IMR-90 (cell line): ENCODE measurements around the gene PGPEP1. TPM values are rescaled to one million over a fixed set of nuclear protein-coding genes. Genes with fewer than 3 reads are reported as not detected.
A peak's percentile ranks its signal among the peaks of the same experiment; 100 is the strongest.
"Not testable (repeated sequence)": the region's sequence is repeated elsewhere in the genome, so short reads cannot be mapped to it uniquely, and the experiment has no call there.

ENCODE experiments used
- ATAC-seq: fragments of 200-7000 bp; cut with Tn5 transposase; 2 replicates; pipeline ENCODE4 v1.9.1; 2020; ENCODE audit warnings: low read depth, mild to moderate bottlenecking, moderate library complexity
- BruUV-seq: library from RNA; stranded (reverse); fragments of 400-500 nt; replicated peaks from 2 replicates; lab custom pipeline; 2021; lab: Mats Ljungman, UMichigan
- CTCF ChIA-PET: fragments of 300-600 bp; formaldehyde crosslinking; extraction: SDS; loops from one replicate; lab custom pipeline; 2021; ENCODE audit warnings: antibody characterized with exemption; lab: Yijun Ruan, JAX
- POLR2A ChIA-PET: fragments of 300-600 bp; sonication (Branson Sonifier 250); formaldehyde crosslinking; loops from one replicate; lab custom pipeline; 2022; ENCODE audit warnings: antibody characterized with exemption; ENCODE audit not compliant: unreplicated experiment; lab: Charles Lee
- DNase-seq: peaks from one replicate; pipeline ENCODE4 v3.0.0; 2013
- H2AFZ ChIP-seq: replicated peaks from 2 replicates; pipeline ENCODE3; 2013; ENCODE audit warnings: low read length, mild to moderate bottlenecking; ENCODE audit not compliant: poor library complexity
- H2AK5ac ChIP-seq: 2 replicates; pipeline ENCODE4 v1.6.1; 2013; ENCODE audit warnings: low read depth, low read length, inconsistent platforms
- H2AK9ac ChIP-seq: replicated peaks from 2 replicates; pipeline ENCODE3; 2013; ENCODE audit warnings: mild to moderate bottlenecking, low read depth, low read length, moderate library complexity; ENCODE audit not compliant: poor library complexity
- H2BK120ac ChIP-seq: 2 replicates; pipeline ENCODE4 v1.6.1; 2013; ENCODE audit warnings: low read depth, low read length, inconsistent platforms
- H2BK15ac ChIP-seq: 3 replicates; pipeline ENCODE4 v1.6.1; 2013; ENCODE audit warnings: low read depth, low read length, inconsistent platforms
- H2BK20ac ChIP-seq: 2 replicates; pipeline ENCODE4 v1.6.1; 2013; ENCODE audit warnings: low read depth, mild to moderate bottlenecking, inconsistent platforms, low read length, moderate library complexity
- H2BK5ac ChIP-seq: 2 replicates; pipeline ENCODE4 v1.6.1; 2013; ENCODE audit warnings: mild to moderate bottlenecking, low read depth, low read length, inconsistent platforms; ENCODE audit not compliant: poor library complexity, severe bottlenecking
- H3K14ac ChIP-seq: replicated peaks from 2 replicates; pipeline ENCODE4 v1.6.1; 2013; ENCODE audit warnings: low read depth, low read length, inconsistent platforms
- H3K18ac ChIP-seq: 2 replicates; pipeline ENCODE4 v1.6.1; 2013; ENCODE audit warnings: low read depth, low read length, control low read depth
- H3K23ac ChIP-seq: 2 replicates; pipeline ENCODE4 v1.6.1; 2013; ENCODE audit warnings: low read depth, low read length, inconsistent platforms
- H3K27ac ChIP-seq: 2 replicates; pipeline ENCODE4 v1.5.1; 2013; ENCODE audit warnings: mild to moderate bottlenecking, control low read depth, low read length; ENCODE audit not compliant: insufficient read depth
- H3K27me3 ChIP-seq: 2 replicates; pipeline ENCODE4 v1.6.1; 2013; ENCODE audit warnings: low read length; ENCODE audit not compliant: control insufficient read depth, insufficient read depth
- H3K36me3 ChIP-seq: 2 replicates; pipeline ENCODE4 v1.6.1; 2013; ENCODE audit warnings: low read length, mixed read lengths; ENCODE audit not compliant: control insufficient read depth, insufficient read depth
- H3K4ac ChIP-seq: 2 replicates; pipeline ENCODE4 v1.6.1; 2013; ENCODE audit warnings: low read depth, low read length, inconsistent platforms
- H3K4me1 ChIP-seq: 2 replicates; pipeline ENCODE4 v1.6.1; 2013; ENCODE audit warnings: low read length, mixed read lengths; ENCODE audit not compliant: control insufficient read depth, insufficient read depth
- H3K4me2 ChIP-seq: 2 replicates; pipeline ENCODE4 v1.6.1; 2013; ENCODE audit warnings: low read depth, mild to moderate bottlenecking, control low read depth, low read length, moderate library complexity
- H3K4me3 ChIP-seq: 2 replicates; pipeline ENCODE4 v1.5.1; 2013; ENCODE audit warnings: low read depth, mild to moderate bottlenecking, control low read depth, low read length, moderate library complexity; ENCODE audit not compliant: insufficient read depth
- H3K56ac ChIP-seq: 2 replicates; pipeline ENCODE4 v1.6.1; 2013; ENCODE audit warnings: low read length, inconsistent platforms; ENCODE audit not compliant: insufficient read depth; ENCODE audit errors: extremely low read depth
- H3K79me1 ChIP-seq, 2 experiments: 2 replicates each; pipeline ENCODE4 v1.6.1; 2013; ENCODE audit warnings: low read length in 2 of 2, inconsistent platforms in 1 of 2, low read depth in 1 of 2
- H3K9ac ChIP-seq: 2 replicates; pipeline ENCODE4 v1.6.1; 2013; ENCODE audit warnings: low read depth, low read length, control low read depth
- H3K9me1 ChIP-seq: 2 replicates; pipeline ENCODE4 v1.6.1; 2013; ENCODE audit warnings: low read length, inconsistent platforms; ENCODE audit not compliant: insufficient read depth
- H3K9me3 ChIP-seq: 2 replicates; pipeline ENCODE4 v1.6.1; 2013; ENCODE audit warnings: low read length; ENCODE audit not compliant: control insufficient read depth, insufficient read depth
- H4K20me1 ChIP-seq: 2 replicates; pipeline ENCODE4 v1.6.1; 2013; ENCODE audit warnings: low read length, inconsistent platforms; ENCODE audit not compliant: insufficient read depth
- H4K5ac ChIP-seq: 2 replicates; pipeline ENCODE4 v1.6.1; 2013; ENCODE audit warnings: mild to moderate bottlenecking, low read depth, low read length, control low read depth
- H4K8ac ChIP-seq, 2 experiments: 2 replicates each; pipeline ENCODE4 v1.6.1; 2013; ENCODE audit warnings: low read depth in 2 of 2, low read length in 2 of 2, control low read depth in 1 of 2, inconsistent platforms in 1 of 2
- H4K91ac ChIP-seq: 2 replicates; pipeline ENCODE4 v1.6.1; 2013; ENCODE audit warnings: low read depth, low read length, inconsistent platforms; ENCODE audit not compliant: insufficient read depth
- WGBS, 2 experiments: methylation state at CpG; one replicate each; pipeline versions ENCODE4 v1.1.5 to v1.1.7; 2013; ENCODE audit warnings: missing lambda C conversion rate in 2 of 2; ENCODE audit not compliant: insufficient read length in 1 of 2; ENCODE audit errors: extremely low coverage in 2 of 2; 5-methylcytosine and 5-hydroxymethylcytosine counted together
- dilution Hi-C: fragments of 300-500 bp; cut with HindIII; formaldehyde crosslinking; loops from one replicate; pipeline ENCODE4 v1.14.3; 2018; ENCODE audit warnings: low sequenced_read_pairs; ENCODE audit not compliant: unreplicated experiment
- in situ Hi-C: fragments of 300-500 bp; cut with MboI; formaldehyde crosslinking; loops from 3 replicates; pipeline ENCODE4 v1.14.3; 2019; ENCODE audit warnings: low sequenced_read_pairs, inconsistent platforms, mixed read lengths
- intact Hi-C: fragments of 100-400 bp; cut with micrococcal nuclease; formaldehyde crosslinking; loops from 2 replicates; pipeline ENCODE4 v1.10.0; 2022
- polyA plus RNA-seq, 3 experiments: library from polyadenylated mRNA; depleted of rRNA; stranded (reverse); fragments of >200 nt; gene quantifications; 2 replicates each; pipeline ENCODE4 v1.2.3, GENCODE V29; 2012; ENCODE audit warnings: low replicate concordance in 1 of 3
- total RNA-seq: library from RNA; depleted of rRNA; stranded (reverse); fragments of >200 nt; gene quantifications from 2 replicates; pipeline ENCODE4 v1.2.3, GENCODE V29; 2012
- TF ChIP-seq, protein P1 (sequence below): fragments of 150-350 bp; IDR thresholded peaks from 2 replicates; pipeline ENCODE4 v1.6.1; 2016; ENCODE audit warnings: low read depth, mild to moderate bottlenecking, low read length, moderate library complexity, borderline replicate concordance

Gene PGPEP1
- total and polyA plus RNA-seq, 2 of the 4 experiments (the other 2 are of a cell fraction) = 11.8 to 14.3 TPM

DNA sequence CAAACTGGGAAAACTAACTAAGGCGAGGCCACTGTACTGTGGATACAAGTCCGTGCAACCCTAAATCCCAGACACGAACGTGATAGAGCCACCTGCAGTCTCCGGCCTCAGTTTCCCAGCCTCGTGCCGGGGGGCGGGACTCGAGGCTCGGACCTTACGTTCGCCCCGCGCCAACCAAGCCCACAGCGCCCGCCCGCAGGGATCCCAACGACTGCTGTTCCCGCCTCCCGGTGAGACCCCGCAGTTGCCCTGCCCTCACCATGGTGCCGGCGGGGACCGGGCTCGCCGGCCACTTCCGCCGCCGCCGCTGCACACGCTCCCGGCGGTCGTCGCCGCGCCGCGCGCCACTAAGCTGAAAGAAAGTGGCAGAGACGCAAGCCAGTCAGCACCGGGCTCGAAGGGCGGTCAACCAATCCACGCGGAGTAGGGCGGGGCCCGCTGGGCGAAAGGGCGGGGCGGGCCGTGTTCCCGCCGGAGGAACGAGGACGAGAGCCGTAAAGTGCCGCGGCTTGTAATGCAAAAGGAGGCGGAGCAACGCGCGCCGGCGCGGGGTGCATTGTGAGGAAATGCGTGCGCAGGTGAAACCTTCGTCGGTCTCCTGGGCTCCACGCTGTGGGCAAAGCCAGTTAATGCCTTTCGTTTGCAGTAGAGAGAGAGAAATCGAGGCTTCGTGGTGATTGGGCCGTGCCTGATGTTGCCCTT is 17.5 kb upstream of the PGPEP1 start, which contains the start of gene LSM4 (continued):
- TF ChIP-seq, protein P1, sequence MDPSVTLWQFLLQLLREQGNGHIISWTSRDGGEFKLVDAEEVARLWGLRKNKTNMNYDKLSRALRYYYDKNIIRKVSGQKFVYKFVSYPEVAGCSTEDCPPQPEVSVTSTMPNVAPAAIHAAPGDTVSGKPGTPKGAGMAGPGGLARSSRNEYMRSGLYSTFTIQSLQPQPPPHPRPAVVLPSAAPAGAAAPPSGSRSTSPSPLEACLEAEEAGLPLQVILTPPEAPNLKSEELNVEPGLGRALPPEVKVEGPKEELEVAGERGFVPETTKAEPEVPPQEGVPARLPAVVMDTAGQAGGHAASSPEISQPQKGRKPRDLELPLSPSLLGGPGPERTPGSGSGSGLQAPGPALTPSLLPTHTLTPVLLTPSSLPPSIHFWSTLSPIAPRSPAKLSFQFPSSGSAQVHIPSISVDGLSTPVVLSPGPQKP = no peak

DNA sequence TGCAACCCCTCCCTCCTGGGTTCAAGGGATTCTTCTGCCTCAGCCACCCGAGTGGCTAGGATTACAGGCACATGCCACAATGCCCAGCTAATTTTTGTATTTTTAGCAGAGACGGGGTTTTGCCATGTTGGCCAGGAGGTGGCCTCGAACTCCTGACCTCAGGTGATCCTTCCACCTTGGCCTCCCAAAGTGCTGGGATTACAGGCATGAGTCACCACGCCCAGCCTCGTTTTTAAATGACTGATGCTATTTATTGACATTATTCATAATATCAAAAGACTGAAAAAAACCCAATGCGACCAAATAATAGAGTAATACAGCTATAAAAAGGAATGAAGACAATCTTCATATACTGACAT is 16.0 kb upstream of the PGPEP1 start:
- H4K91ac ChIP-seq, dilution Hi-C loops, H3K4me1 ChIP-seq, H3K4me2 ChIP-seq, H4K5ac ChIP-seq, H3K36me3 ChIP-seq, POLR2A ChIA-PET, H2AK9ac ChIP-seq, H2AK5ac ChIP-seq, H3K56ac ChIP-seq, H3K4ac ChIP-seq, BruUV-seq, H2BK20ac ChIP-seq, H3K9me3 ChIP-seq, H3K18ac ChIP-seq, H3K23ac ChIP-seq, H3K14ac ChIP-seq, H4K20me1 ChIP-seq, H2BK15ac ChIP-seq, H3K27me3 ChIP-seq, H3K4me3 ChIP-seq, ATAC-seq, H3K9ac ChIP-seq, H2AFZ ChIP-seq, H3K27ac ChIP-seq, H2BK5ac ChIP-seq, H2BK120ac ChIP-seq, DNase-seq: not testable (repeated sequence)
- intact Hi-C loops (loop anchor here (5.0 kb wide), 1 partner anchor 122 kb away; the partner anchor contains the start of gene RAB3A), in situ Hi-C loops (loop anchor here (5.0 to 10.0 kb wide), 2 partner anchors 47 to 130 kb away; partner anchors contain the start of gene MPV17L2)
- H3K79me1 ChIP-seq = peaks cover 24 to 41% of the 10 kb centered on the region in 2 experiments
- H4K8ac ChIP-seq = peak overlapping the region in 1 of 2 experiments; percentile 14; a peak in 1 of 4 replicates
- 59% methylated on average over 3 of the region's 6 CpGs; no CpG with 5 or more reads in 1 of the 2 experiments for WGBS, 2 experiments
- CTCF ChIA-PET = interaction anchor here (0.8 to 1.0 kb wide), 3 partner anchors 43 to 72 kb away, joined by 3 to 4 read pairs (median 3); partner anchors contain the start of gene JUND
- H3K9me1 ChIP-seq = peaks cover 11% of the 10 kb centered on the region
